Central memory CD4-positive, alpha-beta T cell (primary cell): Measurements from ENCODE around the gene GALNT9.
"Not testable (repeated sequence)": the region's sequence is repeated elsewhere in the genome, so short reads cannot be mapped to it uniquely, and the experiment has no call there.

Experiments
- DNase-seq: peaks from one replicate; pipeline ENCODE4 v3.0.0; 2022

The GALNT9 gene

GRCh38 chr12:132263451-132264049, 65.8 kb downstream of the GALNT9 start:
- DNase-seq = no peak

GRCh38 chr12:132263061-132263360, 66.4 kb downstream of the GALNT9 start:
- no peak for DNase-seq

- DNase-seq = no peak
Measured at GRCh38 chr12:132262256-132263060, 66.9 kb downstream of the GALNT9 start.

- no peak for DNase-seq
Measured at GRCh38 chr12:132261328-132262138, 67.9 kb downstream of the GALNT9 start.

- DNase-seq = no peak
Measured at GRCh38 chr12:132260721-132261120, 68.7 kb downstream of the GALNT9 start.

GRCh38 chr12:132259872-132260695, 69.3 kb downstream of the GALNT9 start:
- no peak for DNase-seq

GRCh38 chr12:132259364-132259871, 70.0 kb downstream of the GALNT9 start:
- no peak for DNase-seq

- DNase-seq = no peak
Measured at GRCh38 chr12:132258543-132258942, 70.8 kb downstream of the GALNT9 start.

GRCh38 chr12:132257955-132258490, 71.4 kb downstream of the GALNT9 start:
- DNase-seq = no peak

- DNase-seq = no peak
Measured at GRCh38 chr12:132257206-132257954, 72.0 kb downstream of the GALNT9 start.

- no peak for DNase-seq
Measured at GRCh38 chr12:132256646-132257045, 72.7 kb downstream of the GALNT9 start.

GRCh38 chr12:132255642-132256041, 73.7 kb downstream of the GALNT9 start:
- no peak for DNase-seq

GRCh38 chr12:132253698-132254480, 75.5 kb downstream of the GALNT9 start:
- no peak for DNase-seq

GRCh38 chr12:132252981-132253380, 76.4 kb downstream of the GALNT9 start:
- DNase-seq = not testable (repeated sequence)

GRCh38 chr12:132251741-132252490, 77.5 kb downstream of the GALNT9 start:
- no peak for DNase-seq

- no peak for DNase-seq
Measured at GRCh38 chr12:132251310-132251709, 78.1 kb downstream of the GALNT9 start.

GRCh38 chr12:132250707-132251106, 78.7 kb downstream of the GALNT9 start:
- DNase-seq = no peak

- DNase-seq = no peak
Measured at GRCh38 chr12:132249689-132250478, 79.5 kb downstream of the GALNT9 start.
